Effector memory CD4-positive, alpha-beta T cell (primary cell): ENCODE results near the gene SPART.

ENCODE experiments used
- DNase-seq, 3 donors: peaks; one replicate each; pipeline ENCODE4 v3.0.0-alpha.2; 2020
- H3K27ac ChIP-seq: 2 replicates; pipeline ENCODE4 v1.7.0; 2013; ENCODE audit warnings: mild to moderate bottlenecking, low read length, moderate library complexity; ENCODE audit not compliant: insufficient read depth, poor library complexity, severe bottlenecking
- H3K27me3 ChIP-seq: replicated peaks from 2 replicates; pipeline ENCODE4 v1.7.0; 2013; ENCODE audit warnings: mild to moderate bottlenecking, low read length; ENCODE audit not compliant: insufficient read depth, control insufficient read depth, poor library complexity, severe bottlenecking
- H3K36me3 ChIP-seq: 2 replicates; pipeline ENCODE4 v1.7.0; 2013; ENCODE audit warnings: mild to moderate bottlenecking, low read length, moderate library complexity; ENCODE audit not compliant: control insufficient read depth, insufficient read depth
- H3K4me1 ChIP-seq: 2 replicates; pipeline ENCODE4 v1.7.0; 2013; ENCODE audit warnings: low read length, mild to moderate bottlenecking; ENCODE audit not compliant: control insufficient read depth, insufficient read depth, poor library complexity, severe bottlenecking
- H3K4me3 ChIP-seq: 2 replicates; pipeline ENCODE4 v1.7.0; 2013; ENCODE audit warnings: low read length, low read depth, mild to moderate bottlenecking; ENCODE audit not compliant: insufficient read depth, poor library complexity, severe bottlenecking
- H3K9me3 ChIP-seq: 2 replicates; pipeline ENCODE4 v1.7.0; 2013; ENCODE audit warnings: mild to moderate bottlenecking, low read length, moderate library complexity; ENCODE audit not compliant: control insufficient read depth
- total RNA-seq, 3 donors: gene quantifications; one replicate each; lab custom pipeline; 2026; lab: John Stamatoyannopoulos, UW

SPART gene, protein sequence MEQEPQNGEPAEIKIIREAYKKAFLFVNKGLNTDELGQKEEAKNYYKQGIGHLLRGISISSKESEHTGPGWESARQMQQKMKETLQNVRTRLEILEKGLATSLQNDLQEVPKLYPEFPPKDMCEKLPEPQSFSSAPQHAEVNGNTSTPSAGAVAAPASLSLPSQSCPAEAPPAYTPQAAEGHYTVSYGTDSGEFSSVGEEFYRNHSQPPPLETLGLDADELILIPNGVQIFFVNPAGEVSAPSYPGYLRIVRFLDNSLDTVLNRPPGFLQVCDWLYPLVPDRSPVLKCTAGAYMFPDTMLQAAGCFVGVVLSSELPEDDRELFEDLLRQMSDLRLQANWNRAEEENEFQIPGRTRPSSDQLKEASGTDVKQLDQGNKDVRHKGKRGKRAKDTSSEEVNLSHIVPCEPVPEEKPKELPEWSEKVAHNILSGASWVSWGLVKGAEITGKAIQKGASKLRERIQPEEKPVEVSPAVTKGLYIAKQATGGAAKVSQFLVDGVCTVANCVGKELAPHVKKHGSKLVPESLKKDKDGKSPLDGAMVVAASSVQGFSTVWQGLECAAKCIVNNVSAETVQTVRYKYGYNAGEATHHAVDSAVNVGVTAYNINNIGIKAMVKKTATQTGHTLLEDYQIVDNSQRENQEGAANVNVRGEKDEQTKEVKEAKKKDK
- 29.0 to 53.4 (median 33.9) reads per million in 3 donors for total RNA-seq

DNA sequence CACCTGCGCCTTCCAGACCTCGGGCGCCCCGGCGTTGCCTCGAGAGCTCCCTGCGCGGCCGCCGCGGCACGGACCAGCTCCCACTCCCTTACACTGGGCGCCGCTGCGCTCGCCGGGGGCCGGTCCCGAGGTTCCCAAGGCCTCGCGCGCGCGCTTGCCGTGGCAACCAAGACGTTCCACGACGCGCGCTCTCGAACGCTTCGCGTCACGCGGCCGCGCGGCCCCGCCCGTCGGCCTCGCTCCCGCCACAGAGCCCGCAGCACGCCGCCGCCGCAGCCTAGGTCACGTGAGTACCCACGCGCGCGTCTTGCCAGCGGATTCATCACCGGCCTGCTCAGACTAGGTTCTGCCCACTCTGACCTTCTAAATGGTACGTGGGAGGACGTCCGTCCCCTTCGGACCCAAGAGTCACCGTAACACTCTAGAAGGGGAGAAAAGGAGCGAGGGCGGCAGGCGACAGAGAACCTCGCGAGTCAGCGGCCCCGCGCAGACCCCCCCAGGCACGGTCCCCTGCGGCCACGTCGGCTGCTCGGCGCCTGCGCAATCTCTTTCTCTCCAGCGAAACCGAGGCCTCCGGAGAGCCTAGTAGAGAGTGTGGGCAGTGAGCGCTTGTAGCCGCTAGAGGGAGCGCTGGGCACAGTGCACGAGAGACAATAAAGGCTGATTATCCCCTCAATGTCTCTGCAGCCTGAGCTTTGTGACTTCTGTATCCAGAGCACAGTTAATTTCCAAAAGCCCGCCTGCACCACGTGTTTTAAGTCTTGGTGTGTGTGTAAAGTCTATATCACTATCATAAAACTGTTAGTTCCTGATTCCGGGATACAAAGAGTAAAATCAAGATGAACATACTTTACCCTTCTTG is at the start of gene SPART:
Gene SPART, minus strand, starts transcription at position 173 of the 862 bp plus-strand sequence. CDS start 10,564 bp downstream, outside the sequence.
- Histone ChIP-seq H3K9me3 (no peaks in the 10 kb centered on the region), H3K4me1 (peaks cover 8% of the 10 kb centered on the region), H3K27me3 (peaks cover 2% of the 10 kb centered on the region), H3K4me3 (peak within 1 kb of the TSS; percentile 80), H3K27ac (peak within 1 kb of the TSS; percentile 91), H3K36me3 (no peaks in the 10 kb centered on the region)
- DNase-seq, result peak; percentile 67 to 82 (median 76)

DNA sequence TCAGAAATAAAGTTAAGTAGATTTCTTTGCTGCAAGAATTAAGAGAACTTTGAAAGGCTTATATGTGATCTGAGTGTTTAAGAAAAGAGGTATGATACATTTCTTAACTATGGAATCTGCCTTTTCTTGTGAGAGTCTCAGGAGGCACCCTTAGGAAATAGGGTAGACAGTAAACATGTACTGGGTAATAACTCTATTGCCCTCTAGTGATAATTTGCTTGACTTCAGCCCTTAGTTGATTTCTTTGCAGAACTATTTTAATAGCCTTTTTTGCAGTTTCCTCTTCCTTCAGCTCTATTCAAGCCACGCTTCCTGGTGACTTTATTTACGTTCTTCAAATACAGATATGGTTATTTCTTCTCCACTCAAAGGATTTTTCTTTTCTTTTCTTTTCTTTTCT is 49.1 kb upstream of the SPART start:
- no peaks in the 10 kb centered on the region for H3K4me1 ChIP-seq
- no peak overlapping the region for H3K4me3 ChIP-seq
- DNase-seq, result no peak
- no peaks in the 10 kb centered on the region for H3K27me3 ChIP-seq
- no peaks in the 10 kb centered on the region for H3K9me3 ChIP-seq
- H3K36me3 ChIP-seq, result no peaks in the 10 kb centered on the region
- H3K27ac ChIP-seq, result no peak overlapping the region

- DNase-seq, result no peak
- Histone ChIP-seq H3K27ac (no peak overlapping the region), H3K9me3 (no peaks in the 10 kb centered on the region), H3K36me3 (no peaks in the 10 kb centered on the region), H3K4me1 (no peaks in the 10 kb centered on the region), H3K27me3 (no peaks in the 10 kb centered on the region), H3K4me3 (no peak overlapping the region)
Measured at GRCh38 chr13:36385489-36385888, 39.3 kb upstream of the SPART start.

GRCh38 chr13:36382030-36382429 is 35.8 kb upstream of the SPART start:
- H3K4me1 ChIP-seq, result no peaks in the 10 kb centered on the region
- no peak for DNase-seq

DNA sequence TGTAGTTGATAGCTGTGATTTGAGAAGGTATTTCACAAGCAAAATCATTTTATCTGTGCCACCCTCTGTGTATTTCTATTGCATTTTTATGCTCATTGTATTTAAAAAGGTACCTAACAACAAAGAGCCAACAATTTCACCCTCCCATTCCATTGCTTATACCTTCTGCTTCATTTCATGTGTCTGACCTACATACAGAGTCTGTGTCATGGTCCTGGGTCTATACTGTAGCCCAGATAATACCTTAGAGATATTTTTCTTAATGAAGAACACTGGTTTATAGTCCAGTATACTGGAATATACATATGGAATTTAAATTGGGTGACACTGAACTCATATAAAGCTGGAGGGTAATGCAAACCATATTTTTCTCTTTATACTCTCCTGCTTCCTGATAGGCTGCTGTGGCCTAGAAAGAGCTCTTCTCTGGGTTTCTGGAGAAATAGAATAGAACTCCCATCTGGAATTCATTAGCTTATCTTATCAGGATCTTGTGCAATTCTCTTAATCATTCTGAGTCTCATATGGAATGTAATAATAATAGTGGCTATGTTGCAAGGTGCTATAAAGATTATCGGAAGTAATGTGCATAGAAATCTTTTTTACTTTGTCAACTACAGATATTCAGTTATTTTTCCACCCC is 31.8 kb upstream of the SPART start:
- Histone ChIP-seq H3K27ac (no peak overlapping the region), H3K27me3 (no peaks in the 10 kb centered on the region), H3K9me3 (no peaks in the 10 kb centered on the region), H3K36me3 (no peaks in the 10 kb centered on the region), H3K4me3 (no peak overlapping the region), H3K4me1 (no peaks in the 10 kb centered on the region)
- DNase-seq, result no peak

More at GRCh38 chr13:36382030-36382429, 35.8 kb upstream of the SPART start:
- Histone ChIP-seq H3K4me3 (no peak overlapping the region), H3K36me3 (no peaks in the 10 kb centered on the region), H3K9me3 (no peaks in the 10 kb centered on the region), H3K27me3 (no peaks in the 10 kb centered on the region), H3K27ac (no peak overlapping the region)

- Histone ChIP-seq H3K27me3 (no peaks in the 10 kb centered on the region), H3K4me3 (no peak overlapping the region), H3K36me3 (no peaks in the 10 kb centered on the region), H3K27ac (no peak overlapping the region), H3K4me1 (no peaks in the 10 kb centered on the region), H3K9me3 (no peaks in the 10 kb centered on the region)
- DNase-seq, result no peak
Measured at GRCh38 chr13:36374063-36374462, 27.9 kb upstream of the SPART start.

GRCh38 chr13:36371185-36371584 is 25.0 kb upstream of the SPART start:
- H3K4me1 ChIP-seq, result no peaks in the 10 kb centered on the region
- H3K27me3 ChIP-seq, result no peaks in the 10 kb centered on the region
- no peaks in the 10 kb centered on the region for H3K36me3 ChIP-seq
- no peak for DNase-seq
- no peak overlapping the region for H3K4me3 ChIP-seq
- no peak overlapping the region for H3K27ac ChIP-seq
- H3K9me3 ChIP-seq, result no peaks in the 10 kb centered on the region

- H3K9me3 ChIP-seq, result no peaks in the 10 kb centered on the region
- H3K4me3 ChIP-seq, result no peak overlapping the region
- H3K36me3 ChIP-seq, result no peaks in the 10 kb centered on the region
- H3K27ac ChIP-seq, result no peak overlapping the region
- H3K4me1 ChIP-seq, result no peaks in the 10 kb centered on the region
- DNase-seq, result no peak
- H3K27me3 ChIP-seq, result no peaks in the 10 kb centered on the region
Measured at GRCh38 chr13:36370108-36370429, 23.9 kb upstream of the SPART start.

DNA sequence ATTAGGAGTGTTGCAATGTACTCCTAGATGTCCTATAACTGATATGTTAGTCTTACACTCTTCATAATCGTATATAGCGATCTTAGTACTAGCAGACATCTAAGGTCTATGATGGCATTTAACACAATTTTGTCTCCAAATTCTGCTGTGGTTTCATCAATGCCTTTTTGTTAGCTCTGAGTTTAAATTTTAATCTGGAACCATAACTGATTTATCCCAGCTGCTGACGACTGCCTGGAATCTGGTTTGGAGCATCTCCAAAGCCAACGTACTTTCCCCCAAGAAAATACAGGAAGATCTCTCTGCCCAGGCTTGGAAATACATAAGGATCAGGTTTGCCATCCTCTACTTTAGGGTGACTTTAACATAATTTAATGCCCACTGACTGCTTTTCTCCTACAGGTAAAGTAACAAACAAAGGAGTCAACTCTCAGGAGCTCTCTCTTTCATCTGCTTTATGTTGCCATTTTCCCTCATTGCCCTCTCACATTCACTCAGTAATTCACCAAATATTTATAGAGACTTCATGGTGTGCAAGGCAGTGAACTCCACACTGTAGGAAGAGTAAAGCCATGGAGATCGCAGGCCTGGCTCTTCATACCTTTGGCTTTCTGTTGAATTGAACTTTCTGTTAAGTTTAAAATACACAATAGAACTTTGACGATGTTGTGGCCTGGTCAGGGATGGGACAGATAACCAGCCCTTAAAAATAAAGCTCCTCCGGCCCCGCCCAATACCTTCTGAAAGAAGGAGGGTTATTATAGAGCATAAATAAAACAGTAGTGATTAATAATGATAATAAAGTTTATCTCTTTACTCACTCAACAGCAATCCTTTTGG is 23.3 kb upstream of the SPART start:
- Histone ChIP-seq H3K9me3 (no peaks in the 10 kb centered on the region), H3K27me3 (no peaks in the 10 kb centered on the region), H3K27ac (no peak overlapping the region), H3K36me3 (no peaks in the 10 kb centered on the region), H3K4me1 (no peaks in the 10 kb centered on the region), H3K4me3 (no peak overlapping the region)
- no peak for DNase-seq
